ELR (cell line): ENCODE measurements around the gene SRGAP1.
"Not testable (repeated sequence)": the region's sequence is repeated elsewhere in the genome, so short reads cannot be mapped to it uniquely, and the experiment has no call there.

Experiments
- DNase-seq: peaks from one replicate; pipeline ENCODE4 v3.0.0-alpha.2; 2015; ENCODE audit warnings: low read depth

Gene SRGAP1

DNA sequence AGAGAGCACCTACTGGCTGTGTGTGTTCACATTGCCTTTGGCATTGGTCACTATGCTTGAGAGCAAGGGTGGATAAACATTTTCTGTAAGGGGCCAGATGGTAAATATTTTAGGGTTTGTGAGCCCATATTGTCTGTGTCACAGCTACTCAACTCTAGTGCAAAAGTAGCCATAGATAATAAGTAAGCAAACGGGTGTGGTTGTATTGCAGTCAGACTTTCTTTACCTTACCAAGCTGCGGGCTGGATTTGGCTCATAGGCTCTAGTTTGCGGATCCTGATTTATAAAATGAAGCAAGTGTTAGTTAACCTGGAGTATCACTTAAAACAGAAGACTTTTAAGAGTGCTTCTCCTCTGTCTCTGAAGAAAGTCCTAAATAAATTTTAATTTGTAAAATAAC, 208.6 kb downstream of the SRGAP1 start:
- no peak for DNase-seq

DNA sequence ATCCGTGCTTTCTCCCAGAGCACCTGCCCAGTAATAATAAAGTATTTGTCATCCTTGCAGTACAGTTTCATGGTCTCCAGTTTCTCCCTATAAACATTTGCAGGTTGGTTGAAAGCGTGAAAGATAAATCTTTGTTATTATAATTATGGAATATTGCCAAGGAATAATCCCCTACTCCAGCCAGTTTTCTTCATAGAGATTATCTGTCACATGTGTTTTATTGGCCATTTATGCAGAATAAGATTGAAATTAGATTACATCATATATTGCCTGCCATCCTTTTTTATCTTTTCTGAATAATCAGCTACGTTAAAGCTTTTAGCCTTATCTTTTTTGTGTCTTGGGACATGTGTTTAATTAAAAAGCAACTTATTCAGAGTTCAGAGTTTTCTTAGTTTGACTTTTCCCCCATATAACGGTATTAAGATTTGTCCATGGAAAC, 209.6 kb downstream of the SRGAP1 start:
- DNase-seq, result no peak

DNA sequence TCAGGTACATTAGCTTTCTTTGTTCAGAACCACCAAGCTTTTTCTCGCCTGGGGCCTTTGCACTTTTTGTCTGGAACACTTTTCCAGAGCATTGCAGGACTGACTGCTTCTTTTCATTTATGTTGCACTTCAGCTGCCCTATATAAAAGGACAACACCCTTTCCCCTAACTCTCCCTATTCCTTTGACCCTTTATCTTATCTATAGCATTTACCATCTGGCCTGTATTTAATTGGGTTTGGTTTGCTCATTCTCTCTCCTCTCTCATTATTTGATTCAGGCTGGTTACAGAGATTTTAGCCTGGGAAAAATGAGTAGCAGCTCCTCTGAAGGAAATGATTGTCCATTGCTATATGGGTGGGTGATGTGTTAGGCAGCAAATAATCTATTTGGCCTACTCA, 212.2 kb downstream of the SRGAP1 start:
- no peak for DNase-seq

DNA sequence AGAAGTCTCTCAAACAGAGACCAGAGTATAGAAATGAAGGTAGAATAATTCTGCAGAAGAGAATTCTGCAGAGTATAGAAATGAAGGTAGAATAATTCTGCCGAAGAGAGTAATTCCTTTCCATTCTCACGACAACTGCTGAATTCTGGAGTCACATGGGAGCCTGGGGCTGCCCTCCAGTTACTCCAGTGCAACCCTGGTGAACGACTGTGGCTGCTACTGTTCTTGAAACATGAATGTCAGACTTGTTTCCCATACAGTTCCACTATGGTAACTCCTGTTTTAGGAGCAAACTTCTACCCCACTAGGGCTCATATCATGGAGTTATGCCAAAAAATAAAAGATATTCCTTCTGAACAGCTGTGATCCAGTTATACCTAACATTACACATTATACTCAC, 213.2 kb downstream of the SRGAP1 start:
- no peak for DNase-seq

DNA sequence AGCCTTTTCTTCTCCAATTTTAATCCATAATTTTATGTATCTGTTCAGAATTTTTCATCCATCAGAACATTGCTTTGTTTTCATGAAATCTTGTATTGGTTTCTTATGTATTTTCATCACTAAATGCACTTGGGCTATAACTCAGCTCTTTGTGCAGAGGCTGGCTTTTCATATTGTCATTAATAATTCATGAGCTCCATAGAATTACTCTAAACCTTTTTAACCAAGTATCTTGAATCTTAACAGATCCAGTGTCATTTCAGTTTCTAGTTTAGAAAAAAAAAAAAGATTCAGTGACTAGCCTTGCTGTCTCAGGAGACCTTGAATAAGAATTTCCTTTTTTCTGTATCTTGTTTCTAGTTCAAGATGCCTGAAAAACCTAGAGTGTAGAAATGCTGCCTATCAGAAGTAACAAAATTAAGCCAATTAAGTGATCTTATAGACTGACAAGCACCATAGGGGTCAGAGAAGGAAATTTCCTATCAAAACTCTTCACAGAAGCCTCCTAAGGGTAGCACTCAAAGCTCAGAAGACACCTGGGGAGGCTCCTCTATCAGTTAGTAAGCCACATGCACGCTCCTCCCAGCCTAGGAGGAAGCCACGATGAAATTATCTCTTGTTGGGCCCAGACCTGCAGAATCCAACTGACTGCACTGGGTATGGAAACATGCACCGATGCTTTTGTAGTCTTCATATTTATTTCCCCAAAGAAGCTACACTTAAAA, 214.2 kb downstream of the SRGAP1 start:
- DNase-seq, result no peak

DNA sequence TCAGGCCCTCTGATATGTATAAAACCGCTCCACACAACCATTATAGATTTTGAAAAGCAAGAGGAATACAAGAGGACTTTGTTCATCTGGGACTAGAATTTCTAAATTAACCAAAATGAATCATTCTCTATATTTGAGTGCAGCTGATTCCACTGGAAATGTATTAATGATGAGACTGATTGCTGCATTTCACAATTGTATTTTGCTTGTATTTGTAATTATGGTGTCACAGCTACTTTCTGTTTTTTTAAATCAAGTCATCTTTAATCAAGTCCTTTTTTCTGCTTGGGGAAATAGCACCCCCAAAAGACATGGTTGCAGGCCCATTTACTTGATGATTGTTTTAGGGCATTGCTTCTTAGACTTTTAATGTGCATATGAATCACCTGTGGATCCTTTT, 215.2 kb downstream of the SRGAP1 start:
- peak; percentile 10 for DNase-seq

DNA sequence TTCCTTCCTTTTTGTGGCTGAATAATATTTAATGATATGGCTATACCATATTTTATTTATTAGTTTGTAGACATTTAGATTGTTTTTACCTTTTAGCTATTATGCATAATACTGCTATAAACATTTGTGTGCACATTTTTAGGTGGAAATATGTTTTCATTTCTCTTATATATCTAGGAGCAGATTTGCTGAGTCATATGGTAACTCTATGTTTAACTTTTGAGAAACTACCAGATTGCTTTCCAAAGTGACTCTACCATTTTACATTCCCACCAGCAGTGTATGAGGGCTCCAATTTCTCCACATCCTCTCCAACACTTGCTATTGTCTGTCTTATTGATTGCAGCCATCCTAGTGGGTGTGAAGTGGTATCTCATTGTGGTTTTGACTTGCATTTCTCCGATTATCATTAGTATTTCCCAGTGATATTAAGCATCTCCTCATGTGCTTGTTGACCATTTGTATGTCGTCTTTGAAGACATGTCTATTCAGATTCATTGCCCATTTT, 217.4 kb downstream of the SRGAP1 start:
- DNase-seq, result no peak

DNA sequence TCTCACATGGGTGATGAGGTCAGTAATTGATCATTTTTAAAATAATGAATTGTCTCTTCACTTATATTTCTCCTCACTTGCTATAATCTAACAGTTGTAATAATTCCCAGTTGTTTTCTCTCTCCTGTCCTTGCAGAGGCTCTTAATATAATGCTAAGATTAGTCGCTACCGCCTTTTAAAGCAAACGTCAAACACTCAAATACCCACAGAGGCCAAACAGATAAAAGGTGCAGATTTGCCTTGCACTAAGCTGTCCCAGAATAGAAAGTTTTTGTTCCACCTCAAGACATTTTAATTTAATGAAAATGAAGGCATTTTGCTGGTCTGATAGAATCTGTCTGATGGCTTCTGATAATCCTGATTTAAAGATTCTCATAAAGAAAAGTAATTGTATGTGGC, 218.6 kb downstream of the SRGAP1 start:
- no peak for DNase-seq

DNA sequence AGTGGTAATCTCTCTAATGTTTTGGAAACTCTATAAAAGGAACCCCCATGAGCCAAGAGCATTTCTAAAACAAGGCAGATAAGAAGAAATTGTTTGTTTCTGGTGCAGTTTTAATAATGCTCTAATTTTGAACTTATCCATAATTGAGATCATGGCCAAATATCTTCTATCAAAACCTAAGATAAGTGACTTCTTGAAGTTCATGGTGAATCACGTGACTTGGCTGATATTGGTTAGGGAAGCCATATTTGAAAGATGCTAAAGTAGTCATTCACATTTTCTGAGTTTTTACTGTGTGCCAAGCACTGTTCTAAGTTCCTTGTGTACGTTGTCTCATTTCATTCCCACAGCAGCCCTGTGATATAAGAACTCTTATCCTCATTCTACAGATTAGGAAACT, 219.7 kb downstream of the SRGAP1 start:
- DNase-seq, result no peak

DNA sequence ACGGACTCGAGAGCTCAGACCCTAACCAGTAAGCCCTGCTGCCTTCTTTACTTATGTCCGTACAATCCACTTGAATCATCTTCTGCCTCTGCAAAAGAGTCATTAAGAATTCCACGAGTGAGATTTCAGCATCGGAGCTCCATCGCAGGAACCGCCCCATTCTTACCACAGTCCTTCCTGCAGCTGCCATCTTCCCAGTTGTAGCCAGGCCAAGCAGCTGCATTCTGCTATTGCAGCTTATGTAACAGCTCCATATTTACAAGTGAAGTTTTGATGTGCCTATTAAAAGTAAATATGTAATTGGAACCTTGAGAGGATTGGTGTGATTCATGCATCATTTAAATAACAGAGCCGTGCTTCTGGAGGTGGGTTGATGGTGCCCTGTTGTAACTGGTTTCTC, 220.2 kb downstream of the SRGAP1 start:
- no peak for DNase-seq

DNA sequence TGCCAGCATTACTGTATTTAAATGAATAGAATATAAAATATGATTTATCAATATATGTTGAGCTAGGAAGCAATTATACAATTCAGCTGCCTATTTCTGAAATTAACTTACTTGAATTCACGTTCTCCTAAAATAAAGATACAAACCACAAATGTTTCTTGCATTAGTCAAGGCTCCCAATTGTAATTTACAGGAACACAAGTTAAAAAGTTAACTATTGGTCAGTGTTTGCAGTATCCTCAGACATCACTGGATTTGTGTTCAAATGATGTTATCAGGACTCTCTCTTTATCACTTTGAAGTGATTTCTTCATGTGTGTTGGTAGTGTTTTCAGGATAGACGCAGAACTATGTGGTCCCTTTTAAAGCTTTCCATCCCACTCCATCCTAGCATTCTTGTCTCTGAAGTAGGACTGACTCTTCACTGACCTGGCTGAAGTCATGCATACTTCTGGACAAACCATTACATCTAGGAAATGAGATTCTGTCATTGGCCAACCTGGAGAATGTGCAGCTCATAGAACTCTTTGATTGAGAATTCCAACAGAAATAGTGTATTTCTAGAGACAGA, 221.5 kb downstream of the SRGAP1 start:
- no peak for DNase-seq

DNA sequence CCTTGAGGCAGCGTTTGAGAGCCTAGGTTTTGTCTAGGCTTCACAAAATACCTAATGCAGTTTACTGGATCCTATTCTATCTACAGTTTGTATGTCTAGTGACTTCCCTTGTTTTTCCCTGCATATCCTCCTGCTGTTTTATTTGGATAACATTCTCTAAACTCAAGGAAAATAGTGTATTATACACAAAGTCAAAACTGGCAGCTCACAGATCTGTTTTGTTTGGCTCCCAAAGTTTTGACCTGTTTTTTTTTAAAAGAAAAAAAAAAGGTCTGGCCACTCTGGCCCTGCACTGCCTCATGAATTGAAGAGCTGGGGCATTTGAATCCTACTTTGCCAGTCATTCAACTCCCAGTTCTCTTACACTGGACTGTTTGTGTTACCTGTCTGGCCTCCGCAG, 222.3 kb downstream of the SRGAP1 start:
- DNase-seq, result no peak

DNA sequence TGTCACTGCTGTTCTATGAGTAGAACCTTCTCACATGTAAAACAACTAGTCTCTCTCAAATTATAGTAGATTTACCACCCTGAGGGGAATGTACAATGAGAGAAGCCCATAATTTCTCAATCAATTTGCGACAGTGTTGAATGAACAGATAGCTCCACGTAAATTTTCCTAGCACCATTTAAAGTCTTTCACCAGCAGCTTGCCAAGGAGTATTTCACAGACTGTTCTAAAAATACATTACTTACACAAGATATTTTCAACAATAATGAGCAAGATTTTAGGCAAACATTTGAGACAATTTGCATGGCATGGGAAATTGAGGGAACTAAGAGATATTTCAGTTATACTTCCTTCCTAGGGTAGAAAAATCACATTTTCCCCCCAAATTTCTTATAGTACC, 226.0 kb downstream of the SRGAP1 start:
- no peak for DNase-seq

DNA sequence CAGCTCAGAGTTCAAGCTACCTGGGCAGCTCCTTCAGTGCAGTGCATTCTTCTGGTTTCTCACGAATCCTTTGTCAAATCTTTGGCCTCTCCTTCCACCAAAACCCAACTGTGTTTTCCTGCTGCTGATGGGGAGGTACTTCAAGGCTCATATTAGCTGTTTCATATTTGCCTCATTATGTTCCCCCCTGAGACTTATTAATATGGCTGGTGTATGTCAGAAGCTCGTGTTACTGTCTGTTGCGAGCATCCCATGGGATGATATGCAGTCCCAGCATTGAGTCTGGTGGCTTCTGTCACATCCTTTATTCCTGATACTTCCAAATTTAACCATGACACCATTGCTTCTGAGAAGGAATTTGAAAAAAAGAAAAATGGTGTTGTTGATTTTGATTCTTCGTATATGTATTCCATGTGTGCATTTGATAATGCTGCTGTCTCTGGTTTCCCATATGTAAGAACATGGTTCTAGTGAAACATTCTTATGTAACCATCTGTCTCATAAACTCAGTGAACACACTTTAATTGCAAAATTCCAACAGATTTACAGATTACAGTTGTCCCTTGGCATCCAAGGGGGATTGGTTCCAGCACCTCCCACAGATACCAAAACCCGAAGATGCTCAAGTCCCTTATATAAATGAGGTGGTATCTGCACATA, 228.5 kb downstream of the SRGAP1 start:
- DNase-seq, result no peak

DNA sequence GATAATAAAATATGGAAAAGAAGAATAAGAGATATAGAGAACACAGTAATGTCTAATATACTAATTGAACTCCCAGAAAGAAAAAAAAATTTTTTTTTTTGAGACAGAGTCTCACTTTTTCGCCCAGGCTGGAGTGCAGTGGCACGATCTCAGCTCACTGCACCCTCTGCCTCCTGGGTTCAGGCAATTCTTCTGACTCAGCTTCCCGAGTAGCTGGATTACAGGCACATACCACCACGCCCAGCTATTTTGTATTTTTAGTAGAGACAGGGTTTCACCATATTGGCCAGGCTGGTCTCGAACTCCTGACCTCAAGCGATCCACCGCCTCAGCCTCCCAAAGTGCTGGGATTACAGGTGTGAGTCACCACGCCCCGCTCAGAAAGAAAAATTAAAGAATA, 232.1 kb downstream of the SRGAP1 start:
- not testable (repeated sequence) for DNase-seq

DNA sequence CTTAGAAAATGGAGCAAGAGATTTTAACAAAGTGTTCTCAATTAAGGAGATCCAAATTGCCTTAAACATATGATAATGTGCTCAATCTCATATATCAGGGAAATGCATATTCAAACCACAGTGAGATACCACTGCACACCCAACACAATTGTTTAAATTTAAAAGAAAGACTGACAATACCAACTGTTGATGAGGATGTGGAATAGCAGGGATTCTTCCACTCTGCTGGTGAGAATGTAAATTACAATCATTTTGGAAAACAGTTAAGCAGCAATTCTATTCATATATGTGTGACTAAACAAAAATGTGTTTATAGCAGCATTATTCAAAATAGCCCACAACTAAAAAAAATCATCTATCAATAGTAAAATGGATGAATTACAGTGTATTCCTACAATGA, 233.4 kb downstream of the SRGAP1 start:
- peak; percentile 55 for DNase-seq

DNA sequence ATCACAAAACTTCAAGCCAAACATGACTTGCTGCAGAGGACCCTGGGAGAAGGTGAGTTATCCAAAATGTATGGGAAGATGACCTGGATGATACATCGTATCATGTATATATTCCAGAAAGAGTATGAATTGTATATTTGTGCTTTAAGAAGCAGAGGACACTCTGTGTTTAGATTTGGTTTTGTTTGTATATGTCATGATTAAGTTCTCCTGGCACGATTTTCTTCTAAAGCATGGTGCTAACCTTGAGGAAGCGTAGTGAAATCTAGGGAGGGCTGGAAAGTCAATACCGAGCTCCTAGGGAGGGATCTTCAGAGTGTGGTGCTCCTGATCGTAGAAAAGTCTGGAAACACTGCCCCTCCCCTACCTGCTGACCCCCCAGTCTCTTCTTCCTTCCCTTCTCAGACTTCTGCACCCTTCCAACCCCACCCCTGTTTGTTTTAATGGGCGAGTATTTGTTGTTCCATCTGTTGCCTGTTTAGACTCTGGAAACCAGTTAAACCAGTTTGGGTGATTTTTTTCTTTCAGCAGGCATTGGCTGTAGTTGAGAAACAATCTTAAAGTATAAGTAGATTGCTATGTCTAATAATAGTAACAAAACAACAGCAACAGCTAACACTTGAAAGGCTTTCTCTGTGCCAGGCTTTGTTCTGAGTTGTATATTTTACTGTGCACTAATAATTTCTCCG, 236.0 kb downstream of the SRGAP1 start:
- DNase-seq, result no peak

DNA sequence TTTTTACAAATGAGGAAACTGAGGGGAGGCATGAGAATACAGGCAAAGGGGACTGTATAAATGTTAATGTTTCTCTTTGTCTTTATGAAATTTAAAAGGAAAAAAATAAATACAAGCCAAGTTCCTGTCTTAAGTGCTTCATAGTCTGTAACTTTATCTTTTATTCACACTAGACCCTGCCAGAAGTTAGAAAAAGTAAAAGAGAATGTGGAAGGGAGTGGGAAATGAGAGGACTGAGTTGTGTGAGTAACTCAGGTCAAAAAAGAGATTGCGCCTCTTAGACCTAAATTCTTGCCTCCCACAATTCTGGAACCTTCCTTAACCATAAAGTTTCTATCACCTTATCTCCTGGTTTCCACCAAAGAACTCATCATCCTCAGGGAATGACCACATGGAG, 236.5 kb downstream of the SRGAP1 start:
- no peak for DNase-seq

DNA sequence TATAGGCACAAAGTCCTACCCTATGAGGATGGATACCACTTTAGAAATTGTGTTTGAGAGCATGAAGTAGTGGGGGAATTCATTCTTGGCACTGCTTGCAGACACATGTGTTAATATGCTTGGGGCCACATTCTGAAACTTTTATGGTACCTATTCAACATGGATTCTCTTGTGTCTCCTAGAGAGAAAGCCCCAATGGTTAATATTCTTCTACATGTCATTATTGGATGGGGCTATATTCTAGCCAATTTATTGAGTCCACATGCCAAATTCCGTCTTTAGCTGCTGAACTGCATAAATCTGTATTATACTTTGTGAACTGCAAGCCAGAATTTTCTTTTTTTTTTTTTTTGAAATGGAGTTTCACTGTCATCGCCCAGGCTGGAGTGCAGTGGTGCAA, 237.6 kb downstream of the SRGAP1 start:
- DNase-seq, result no peak

DNA sequence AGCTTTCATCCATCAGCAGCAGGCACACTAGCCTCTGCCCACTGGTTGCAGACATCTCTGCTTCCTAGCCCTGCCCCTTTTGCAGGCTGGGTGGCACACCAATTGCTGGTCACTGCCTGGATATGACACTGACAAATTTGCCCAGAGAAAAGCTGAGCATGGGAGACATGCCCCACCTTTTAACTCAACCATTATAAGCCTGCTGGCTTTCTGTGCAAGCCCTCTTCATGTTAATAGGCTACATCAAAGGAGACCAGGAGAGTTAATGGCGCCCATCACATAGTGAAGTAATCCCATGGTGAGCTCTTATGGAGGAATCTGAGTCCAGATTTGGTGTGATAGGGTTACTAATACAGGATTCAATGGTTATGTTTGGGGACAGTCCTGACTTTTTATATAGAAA, 238.4 kb downstream of the SRGAP1 start:
- DNase-seq, result no peak

DNA sequence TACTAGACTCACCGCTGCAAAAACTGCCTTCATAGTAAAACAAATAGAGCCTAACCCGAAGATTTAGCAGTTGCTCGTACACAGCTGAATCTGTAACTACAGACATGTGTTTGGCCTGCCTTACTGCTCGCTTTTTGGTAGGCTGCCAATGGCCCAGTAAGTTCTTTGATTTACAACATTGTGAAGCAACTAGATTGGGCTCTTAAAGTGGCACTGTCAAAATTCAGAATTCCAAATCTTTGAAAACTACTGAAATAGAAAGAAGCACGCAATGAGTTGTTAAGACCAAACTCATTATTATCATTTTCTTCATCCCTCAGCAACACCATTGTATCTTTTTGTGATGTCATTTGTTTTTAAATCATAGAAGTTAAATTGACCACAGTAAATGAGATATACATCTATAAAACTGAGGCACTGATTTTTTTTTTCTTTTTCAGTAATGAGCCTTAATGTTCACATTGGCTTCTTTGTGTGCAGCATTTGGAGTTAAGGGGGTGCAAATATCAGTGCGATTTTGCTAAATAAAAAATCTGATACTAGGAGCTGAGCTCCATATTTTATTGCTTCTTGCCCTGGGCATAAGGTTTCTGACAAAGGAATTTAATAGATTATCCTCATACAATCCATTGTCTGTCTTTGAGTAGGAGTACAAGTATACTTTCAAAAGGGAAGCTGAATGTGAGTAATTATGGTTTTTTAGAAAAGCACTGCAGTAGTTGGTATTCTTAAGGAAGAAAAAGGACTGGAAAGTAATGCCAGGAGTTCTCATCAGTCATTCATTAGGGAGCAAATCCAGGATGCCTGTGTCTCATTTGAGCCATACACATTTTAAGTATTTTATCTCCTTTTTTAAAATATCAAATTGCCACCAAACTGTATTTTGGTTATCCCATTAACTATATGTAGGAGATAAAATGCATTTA, 239.0 kb downstream of the SRGAP1 start:
- peak; percentile 43 for DNase-seq

DNA sequence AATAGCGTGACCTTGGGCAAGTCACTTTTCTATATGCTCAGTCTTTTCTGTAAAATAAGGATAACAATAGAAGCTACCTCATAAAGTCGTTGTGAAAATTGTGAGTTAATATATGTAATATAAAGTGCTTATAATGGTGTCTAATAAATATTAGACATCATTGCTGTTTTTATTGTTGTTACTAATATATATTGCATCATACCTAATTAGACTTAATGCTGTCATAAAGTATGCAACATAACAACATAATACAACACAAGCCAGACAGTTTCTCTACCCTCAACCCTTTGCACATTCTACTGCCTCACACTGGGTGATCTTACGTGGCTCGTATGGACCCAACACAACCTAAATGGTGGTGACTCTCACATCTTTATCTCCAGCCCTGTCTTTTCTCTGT, 240.7 kb downstream of the SRGAP1 start:
- no peak for DNase-seq
